Fibroblast of pulmonary artery (primary cell): ENCODE measurements around the gene WBP4.

Source experiments
- DNase-seq: peaks from one replicate; pipeline ENCODE4 v3.0.0-alpha.2; 2010; ENCODE audit warnings: low read depth
- H3K4me3 ChIP-seq: replicated peaks from 2 replicates; pipeline ENCODE4 v1.5.1; 2011; ENCODE audit warnings: low read depth, mild to moderate bottlenecking, control low read depth, low read length, moderate library complexity
- CTCF ChIP-seq: IDR thresholded peaks from 2 replicates; pipeline ENCODE4 v1.5.1; 2011; ENCODE audit warnings: mild to moderate bottlenecking, control low read depth, low read length, inconsistent platforms; ENCODE audit errors: missing control alignments

Gene WBP4

GRCh38 chr13:41018602-41018948 lies 42.7 kb upstream of the WBP4 start:
- DNase-seq, result no peak
- no peak for TF ChIP-seq CTCF
- H3K4me3 ChIP-seq, result no peak overlapping the region

- peak; percentile 59 for DNase-seq
- no peak for TF ChIP-seq CTCF
- H3K4me3 ChIP-seq, result peak within 1 kb of the TSS; percentile 3
Measured at GRCh38 chr13:41019011-41019487, 42.3 kb upstream of the WBP4 start, which contains the start of gene ELF1. ELF1 (minus strand) TSS chr13:41019316; CDS start chr13:40982054, 37,262 bp downstream.

- DNase-seq, result no peak
- TF ChIP-seq CTCF, result no peak
- no peak overlapping the region for H3K4me3 ChIP-seq
Measured at GRCh38 chr13:41019578-41020347, 41.5 kb upstream of the WBP4 start.

GRCh38 chr13:41025518-41025917 lies 35.8 kb upstream of the WBP4 start:
- no peak for DNase-seq
- no peak overlapping the region for H3K4me3 ChIP-seq
- no peak for TF ChIP-seq CTCF

- no peak for TF ChIP-seq CTCF
- DNase-seq, result no peak
Measured at GRCh38 chr13:41026788-41027187, 34.5 kb upstream of the WBP4 start.

GRCh38 chr13:41028051-41028450 lies 33.3 kb upstream of the WBP4 start:
- H3K4me3 ChIP-seq, result no peak overlapping the region
- no peak for DNase-seq
- no peak for TF ChIP-seq CTCF

More at GRCh38 chr13:41026788-41027187, 34.5 kb upstream of the WBP4 start:
- H3K4me3 ChIP-seq, result no peak overlapping the region

- no peak overlapping the region for H3K4me3 ChIP-seq
- TF ChIP-seq CTCF, result no peak
- no peak for DNase-seq
Measured at GRCh38 chr13:41029629-41030028, 31.7 kb upstream of the WBP4 start.
